ENCODE measurements around the gene ELAVL4.

The ELAVL4 gene

DNA sequence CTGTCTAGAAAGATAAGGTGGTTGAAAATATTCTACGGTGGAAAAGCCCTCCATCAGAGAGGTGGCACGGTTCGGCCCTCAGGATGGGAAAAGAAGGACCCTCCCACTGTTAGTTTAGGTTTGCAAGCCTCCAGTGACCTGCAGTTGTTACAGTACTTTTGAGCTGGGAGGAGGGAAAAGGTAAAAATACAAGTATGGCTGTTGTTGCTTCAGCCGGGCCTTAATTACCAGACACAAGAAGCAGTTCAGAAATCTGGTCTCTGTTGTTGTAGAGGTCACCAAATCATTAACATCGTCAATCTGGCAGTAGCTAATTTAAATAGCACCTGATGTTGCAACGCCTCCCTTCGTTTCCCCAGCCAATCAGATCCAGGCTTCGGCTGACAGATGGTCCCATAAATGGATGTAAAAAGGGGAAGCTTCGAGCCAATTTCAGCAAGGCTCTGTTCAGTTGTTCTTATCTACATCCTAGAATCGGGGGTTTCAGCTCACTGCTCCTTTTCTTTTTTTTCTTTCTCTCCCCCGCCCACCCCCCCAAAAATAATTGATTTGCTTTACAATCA is at the start of gene ELAVL4:
ELAVL4 (plus strand) TSS at position 424 of the 563 bp plus-strand sequence. CDS start 270 bp downstream, outside the sequence.
- DNase-seq (ENCODE audit: low read depth), result no peak
- H3K4me3 ChIP-seq (ENCODE audit: low read depth, low read length), result no peak within 1 kb of the TSS
- TF ChIP-seq, protein P1, sequence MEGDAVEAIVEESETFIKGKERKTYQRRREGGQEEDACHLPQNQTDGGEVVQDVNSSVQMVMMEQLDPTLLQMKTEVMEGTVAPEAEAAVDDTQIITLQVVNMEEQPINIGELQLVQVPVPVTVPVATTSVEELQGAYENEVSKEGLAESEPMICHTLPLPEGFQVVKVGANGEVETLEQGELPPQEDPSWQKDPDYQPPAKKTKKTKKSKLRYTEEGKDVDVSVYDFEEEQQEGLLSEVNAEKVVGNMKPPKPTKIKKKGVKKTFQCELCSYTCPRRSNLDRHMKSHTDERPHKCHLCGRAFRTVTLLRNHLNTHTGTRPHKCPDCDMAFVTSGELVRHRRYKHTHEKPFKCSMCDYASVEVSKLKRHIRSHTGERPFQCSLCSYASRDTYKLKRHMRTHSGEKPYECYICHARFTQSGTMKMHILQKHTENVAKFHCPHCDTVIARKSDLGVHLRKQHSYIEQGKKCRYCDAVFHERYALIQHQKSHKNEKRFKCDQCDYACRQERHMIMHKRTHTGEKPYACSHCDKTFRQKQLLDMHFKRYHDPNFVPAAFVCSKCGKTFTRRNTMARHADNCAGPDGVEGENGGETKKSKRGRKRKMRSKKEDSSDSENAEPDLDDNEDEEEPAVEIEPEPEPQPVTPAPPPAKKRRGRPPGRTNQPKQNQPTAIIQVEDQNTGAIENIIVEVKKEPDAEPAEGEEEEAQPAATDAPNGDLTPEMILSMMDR (IDR thresholded peaks at IDR 0.05; ENCODE audit: insufficient read depth, low read depth, low read length, missing control alignments), result no peak

DNA sequence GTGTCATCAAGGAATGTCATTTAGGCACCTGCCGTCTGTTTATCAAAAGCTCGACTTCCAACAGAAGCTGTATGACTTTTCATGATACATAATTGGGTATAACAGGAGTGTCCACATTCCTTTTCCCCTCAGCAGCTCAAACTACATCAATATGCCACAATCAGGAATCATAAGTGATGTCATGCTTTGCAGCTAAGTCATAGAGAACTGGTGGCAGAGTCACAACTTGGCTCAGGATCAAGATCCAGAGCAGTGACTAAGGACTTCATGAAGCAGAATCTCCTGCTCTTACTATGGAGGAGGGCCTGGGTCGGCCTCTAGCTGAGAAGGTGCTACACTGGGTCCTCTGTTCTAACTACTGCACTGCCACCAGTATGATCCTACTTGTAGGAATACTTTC is 48.4 kb upstream of the ELAVL4 start:
- H3K4me3 ChIP-seq (ENCODE audit: low read depth, low read length), result no peak overlapping the region
- TF ChIP-seq, protein P1 (IDR thresholded peaks at IDR 0.05; ENCODE audit: insufficient read depth, low read depth, low read length, missing control alignments), result no peak
- DNase-seq (ENCODE audit: low read depth), result no peak

DNA sequence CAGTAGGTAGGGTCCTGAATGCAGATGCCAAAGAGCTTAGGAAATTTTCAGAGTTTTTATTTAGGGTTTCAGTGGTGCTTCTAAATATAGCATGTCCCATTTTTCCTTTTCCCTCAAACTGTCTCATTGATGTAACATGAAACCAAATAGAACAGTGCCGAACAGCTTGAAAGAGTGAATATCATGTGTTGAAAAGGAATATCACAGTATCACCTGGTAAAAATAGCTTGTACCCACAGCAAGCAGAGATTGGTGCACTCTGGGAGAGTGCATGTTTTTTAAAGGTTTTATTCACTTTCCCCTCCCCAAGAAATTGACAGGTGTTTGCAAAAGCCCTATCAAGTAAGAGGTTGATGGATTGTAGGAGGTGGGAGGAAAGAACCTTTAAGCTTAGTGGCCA is 41.9 kb upstream of the ELAVL4 start:
- TF ChIP-seq, protein P1 (IDR thresholded peaks at IDR 0.05; ENCODE audit: insufficient read depth, low read depth, low read length, missing control alignments), result no peak
- no peak for DNase-seq (ENCODE audit: low read depth)
- H3K4me3 ChIP-seq (ENCODE audit: low read depth, low read length), result no peak overlapping the region

DNA sequence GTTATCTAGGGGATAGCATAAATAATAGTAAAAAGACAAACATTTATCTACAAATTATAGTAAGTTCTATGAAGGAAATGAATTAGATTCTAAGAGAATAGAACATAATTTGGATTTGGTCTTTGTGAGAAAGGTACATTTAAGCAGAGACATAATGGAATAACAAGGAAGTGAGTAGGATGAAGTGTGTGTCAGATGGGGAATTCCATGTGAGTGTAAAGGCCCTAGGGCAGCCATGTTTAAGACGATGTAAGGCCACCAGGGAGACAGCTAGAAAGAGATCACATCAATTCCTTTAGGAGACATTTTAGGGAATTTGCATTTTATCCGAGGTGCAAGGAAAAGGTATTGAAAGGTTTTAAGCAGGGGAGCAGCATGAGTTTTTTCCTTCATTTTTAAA is 33.8 kb upstream of the ELAVL4 start:
- H3K4me3 ChIP-seq (ENCODE audit: low read depth, low read length), result no peak overlapping the region
- no peak for DNase-seq (ENCODE audit: low read depth)
- TF ChIP-seq, protein P1 (IDR thresholded peaks at IDR 0.05; ENCODE audit: insufficient read depth, low read depth, low read length, missing control alignments), result no peak

DNA sequence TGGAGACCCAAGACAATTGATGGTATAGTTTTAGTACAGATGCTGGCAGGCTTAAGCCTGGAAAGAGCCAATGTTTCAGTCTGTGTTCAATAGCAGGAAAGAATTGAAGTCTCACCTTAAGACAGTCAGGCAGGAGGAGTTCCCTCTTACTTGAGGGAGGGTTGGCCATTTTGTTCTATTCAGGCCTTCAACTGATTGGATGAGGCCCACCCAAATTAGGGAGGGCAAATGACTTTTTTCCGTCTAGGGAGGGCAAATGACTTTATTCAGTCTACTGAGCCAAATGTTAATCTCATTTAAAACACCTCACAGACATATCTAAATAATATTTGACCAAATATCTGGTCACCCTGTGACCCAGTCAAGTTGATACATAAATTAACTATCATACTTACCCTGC is 31.4 kb upstream of the ELAVL4 start:
- DNase-seq (ENCODE audit: low read depth), result no peak
- TF ChIP-seq, protein P1 (IDR thresholded peaks at IDR 0.05; ENCODE audit: insufficient read depth, low read depth, low read length, missing control alignments), result no peak
- H3K4me3 ChIP-seq (ENCODE audit: low read depth, low read length), result no peak overlapping the region

DNA sequence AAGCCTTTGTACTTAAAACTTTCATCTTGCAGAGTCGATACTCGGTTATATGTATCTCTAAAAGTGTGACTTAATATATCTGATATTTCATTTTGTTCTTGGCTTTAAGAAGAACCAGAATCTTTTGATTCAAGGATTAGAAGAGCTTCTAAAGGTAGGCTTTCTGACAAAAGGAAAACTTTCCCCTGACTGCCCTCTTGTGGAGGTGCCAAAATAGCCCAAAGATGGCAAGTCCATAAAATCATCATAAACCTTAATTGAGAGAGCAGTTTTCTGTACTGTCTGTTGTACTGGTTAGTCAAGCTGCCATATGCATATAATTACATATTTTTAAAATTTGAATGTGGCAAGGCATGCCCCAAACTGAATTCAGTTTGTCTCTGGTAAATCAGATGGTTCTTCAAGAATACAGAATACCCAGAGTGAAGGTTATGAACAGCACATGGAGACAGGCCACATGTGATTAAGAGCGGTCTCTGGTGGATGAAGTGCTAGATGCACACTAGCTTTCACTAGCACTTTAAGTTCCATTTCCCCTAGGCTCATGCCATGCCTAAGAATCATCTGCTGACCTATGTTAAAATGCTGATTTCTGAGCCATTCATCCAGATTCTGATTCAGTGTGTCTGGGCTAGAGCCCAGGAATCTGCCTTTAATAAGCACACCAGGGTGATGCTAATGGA is 27.7 kb upstream of the ELAVL4 start:
- TF ChIP-seq, protein P1 (IDR thresholded peaks at IDR 0.05; ENCODE audit: insufficient read depth, low read depth, low read length, missing control alignments), result peak; percentile 5
- no peak overlapping the region for H3K4me3 ChIP-seq (ENCODE audit: low read depth, low read length)
- DNase-seq (ENCODE audit: low read depth), result no peak

DNA sequence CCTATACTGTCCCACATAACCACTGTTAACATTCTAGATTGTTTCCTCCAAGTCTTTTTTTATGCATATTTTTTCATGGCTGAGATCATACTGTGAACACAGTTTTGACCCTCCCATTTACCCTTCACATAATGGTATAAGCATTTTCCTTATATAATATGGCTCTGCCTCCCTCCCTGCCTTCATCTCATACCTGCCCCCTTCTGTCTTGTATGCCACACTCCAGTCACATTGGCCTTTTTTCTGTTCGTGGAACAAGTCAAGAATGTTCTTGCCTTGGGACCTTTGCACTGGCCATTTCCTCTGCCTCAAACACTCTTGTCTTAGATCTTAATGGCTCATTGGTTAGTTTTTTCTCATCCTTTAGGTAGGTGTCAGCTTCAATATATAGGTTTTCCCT is 24.3 kb upstream of the ELAVL4 start:
- no peak for DNase-seq (ENCODE audit: low read depth)
- no peak overlapping the region for H3K4me3 ChIP-seq (ENCODE audit: low read depth, low read length)
- TF ChIP-seq, protein P1 (IDR thresholded peaks at IDR 0.05; ENCODE audit: insufficient read depth, low read depth, low read length, missing control alignments), result no peak
